ENCODE results near the gene IQSEC3. TPM values are rescaled to one million over a fixed set of nuclear protein-coding genes. Genes with fewer than 3 reads are reported as not detected.
A peak's percentile ranks its signal among the peaks of the same experiment; 100 is the strongest.

IQSEC3 gene
- total RNA-seq, 1 donor from 2014 or later: 0.82 TPM

GRCh38 chr12:197911-198695 lies 131.5 kb downstream of the IQSEC3 start:
- no peak for DNase-seq

GRCh38 chr12:198705-199104 lies 132.1 kb downstream of the IQSEC3 start:
- no peak for DNase-seq

GRCh38 chr12:201361-201760 lies 134.8 kb downstream of the IQSEC3 start:
- DNase-seq: no peak

- DNase-seq: peak; percentile 47
These were observed 135.6 kb downstream of the IQSEC3 start for GRCh38 chr12:202081-202731.

GRCh38 chr12:203074-203461 lies 136.5 kb downstream of the IQSEC3 start:
- DNase-seq: no peak

- peak; percentile 58 for DNase-seq
These were observed 137.1 kb downstream of the IQSEC3 start for GRCh38 chr12:203462-204260.

GRCh38 chr12:204261-204678 lies 137.7 kb downstream of the IQSEC3 start:
- DNase-seq: no peak

GRCh38 chr12:205026-205425 lies 138.5 kb downstream of the IQSEC3 start:
- no peak for DNase-seq

- no peak for DNase-seq
These were observed 140.3 kb downstream of the IQSEC3 start for GRCh38 chr12:206746-207440.

GRCh38 chr12:207804-208203 lies 141.2 kb downstream of the IQSEC3 start:
- DNase-seq: no peak

- no peak for DNase-seq
These were observed 142.2 kb downstream of the IQSEC3 start for GRCh38 chr12:208813-209212.

- DNase-seq: no peak
These were observed 142.7 kb downstream of the IQSEC3 start for GRCh38 chr12:209246-209645.

- no peak for DNase-seq
These were observed 143.3 kb downstream of the IQSEC3 start for GRCh38 chr12:209851-210250.

GRCh38 chr12:210277-211141 lies 143.9 kb downstream of the IQSEC3 start:
- DNase-seq: no peak

- DNase-seq: no peak
These were observed 144.5 kb downstream of the IQSEC3 start for GRCh38 chr12:211142-211465.

- no peak for DNase-seq
These were observed 145.3 kb downstream of the IQSEC3 start for GRCh38 chr12:211639-212414.

GRCh38 chr12:212415-212714 lies 145.8 kb downstream of the IQSEC3 start:
- no peak for DNase-seq

GRCh38 chr12:212715-213526 lies 146.4 kb downstream of the IQSEC3 start:
- DNase-seq: peak; percentile 66

- DNase-seq: no peak
These were observed 147.0 kb downstream of the IQSEC3 start for GRCh38 chr12:213527-213932.
